ENCODE measurements around the gene CCR1.

Gene CCR1

GRCh38 chr3:46196261-46196957, 11.7 kb downstream of the CCR1 start:
- no peak overlapping the region for H3K4me3 ChIP-seq (ENCODE audit: low read depth, low read length, poor library complexity, severe bottlenecking)
- peaks cover 19% of the 10 kb centered on the region for H3K9me3 ChIP-seq (ENCODE audit: low read length)
- no peaks in the 10 kb centered on the region for H4K20me1 ChIP-seq (ENCODE audit: insufficient read depth, low read length)
- peaks cover 6% of the 10 kb centered on the region; the same call in 1 of the 2 replicates for H3K27me3 ChIP-seq (ENCODE audit: insufficient read depth, low read length)
- no peak for TF ChIP-seq EZH2 (IDR thresholded peaks at IDR 0.05; ENCODE audit: borderline replicate concordance, low read length)
- TF ChIP-seq CTCF (IDR thresholded peaks at IDR 0.05; ENCODE audit: low read length): no peak
- H3K9ac ChIP-seq (ENCODE audit: low read length): no peak overlapping the region
- no peaks in the 10 kb centered on the region for H3K9me2 ChIP-seq (ENCODE audit: low read depth, low read length)
- H3K4me2 ChIP-seq (ENCODE audit: low read length): no peak overlapping the region
- H3F3A ChIP-seq (ENCODE audit: insufficient read depth, low read length): no peaks in the 10 kb centered on the region
- H3K36me3 ChIP-seq (ENCODE audit: insufficient read depth, low read length): no peaks in the 10 kb centered on the region; the same call in 1 of the 2 replicates
- no peak overlapping the region for H3K27ac ChIP-seq (ENCODE audit: low read depth, low read length, poor library complexity, severe bottlenecking)
- H2AFZ ChIP-seq (ENCODE audit: low read length): no peak overlapping the region
- no peaks in the 10 kb centered on the region for H3K4me1 ChIP-seq (ENCODE audit: insufficient read depth, low read length, severe bottlenecking)
- no peaks in the 10 kb centered on the region for H3K79me2 ChIP-seq (ENCODE audit: insufficient read depth, low read length)

GRCh38 chr3:46194868-46195553, 13.1 kb downstream of the CCR1 start:
- Histone ChIP-seq H3K4me3 (ENCODE audit: low read depth, low read length, poor library complexity, severe bottlenecking) (no peak overlapping the region), H2AFZ (ENCODE audit: low read length) (no peak overlapping the region), H3K4me1 (ENCODE audit: insufficient read depth, low read length, severe bottlenecking) (no peaks in the 10 kb centered on the region), H3K36me3 (ENCODE audit: insufficient read depth, low read length) (no peaks in the 10 kb centered on the region; the same call in 1 of the 2 replicates), H3K27me3 (ENCODE audit: insufficient read depth, low read length) (peaks cover 6% of the 10 kb centered on the region; the same call in 1 of the 2 replicates), H3K9me2 (ENCODE audit: low read depth, low read length) (no peaks in the 10 kb centered on the region), H3K9me3 (ENCODE audit: low read length) (peaks cover 19% of the 10 kb centered on the region), H3K27ac (ENCODE audit: low read depth, low read length, poor library complexity, severe bottlenecking) (no peak overlapping the region), H3F3A (ENCODE audit: insufficient read depth, low read length) (no peaks in the 10 kb centered on the region), H3K9ac (ENCODE audit: low read length) (no peak overlapping the region), H4K20me1 (ENCODE audit: insufficient read depth, low read length) (no peaks in the 10 kb centered on the region), H3K4me2 (ENCODE audit: low read length) (no peak overlapping the region), H3K79me2 (ENCODE audit: insufficient read depth, low read length) (no peaks in the 10 kb centered on the region)
- no peak for TF ChIP-seq EZH2 (IDR thresholded peaks at IDR 0.05; ENCODE audit: borderline replicate concordance, low read length)
- TF ChIP-seq CTCF (IDR thresholded peaks at IDR 0.05; ENCODE audit: low read length): no peak

GRCh38 chr3:46193436-46193835, 14.7 kb downstream of the CCR1 start:
- Histone ChIP-seq H4K20me1 (ENCODE audit: insufficient read depth, low read length) (no peaks in the 10 kb centered on the region), H3K9me3 (ENCODE audit: low read length) (peaks cover 19% of the 10 kb centered on the region), H3K79me2 (ENCODE audit: insufficient read depth, low read length) (no peaks in the 10 kb centered on the region), H3K27ac (ENCODE audit: low read depth, low read length, poor library complexity, severe bottlenecking) (no peak overlapping the region), H3K4me3 (ENCODE audit: low read depth, low read length, poor library complexity, severe bottlenecking) (no peak overlapping the region), H3K36me3 (ENCODE audit: insufficient read depth, low read length) (no peaks in the 10 kb centered on the region; the same call in 1 of the 2 replicates), H3K27me3 (ENCODE audit: insufficient read depth, low read length) (peaks cover 6% of the 10 kb centered on the region; the same call in 1 of the 2 replicates), H3F3A (ENCODE audit: insufficient read depth, low read length) (no peaks in the 10 kb centered on the region), H3K4me1 (ENCODE audit: insufficient read depth, low read length, severe bottlenecking) (no peaks in the 10 kb centered on the region), H3K9ac (ENCODE audit: low read length) (no peak overlapping the region), H2AFZ (ENCODE audit: low read length) (no peak overlapping the region), H3K4me2 (ENCODE audit: low read length) (no peak overlapping the region), H3K9me2 (ENCODE audit: low read depth, low read length) (no peaks in the 10 kb centered on the region)
- TF ChIP-seq EZH2 (IDR thresholded peaks at IDR 0.05; ENCODE audit: borderline replicate concordance, low read length) (no peak), CTCF (IDR thresholded peaks at IDR 0.05; ENCODE audit: low read length) (no peak)
